Heart left ventricle (tissue), 13 donors: Measurements from ENCODE around the gene TRMT44.

Experiments
- POLR2A ChIP-seq, 2 donors: fragments of 450-650 bp; IDR thresholded peaks; one replicate each; pipeline ENCODE4 v1.6.1; 2017; ENCODE audit warnings: antibody characterized with exemption in 2 of 2, mild to moderate bottlenecking in 2 of 2, moderate library complexity in 2 of 2
- TF ChIP-seq, protein P1 (sequence below), 12 donors: fragments of 200-600 bp; sonication (generic) in 4 of 12; IDR thresholded peaks; one replicate each; pipeline versions ENCODE4 v1.5.0 to v1.8.0; 2018 to 2022; ENCODE audit warnings: antibody characterized with exemption in 12 of 12, mild to moderate bottlenecking in 5 of 12
- donor health status: ischemic (EF 13 %, LVEDD 7.1; RV severe dilation, severe dysfunction).
- donor health status: DM: no; HTN: yes; CAD: no.
- donor health status: DM: no; HTN: no; CAD: no.
- donor health status: ischemic (EF 25% LVEDD 6.9; RV normal size, moderate dysfunction).
- donor health status: ischemic (EF 25% LVEDD 5.7; RV mildly dilated, moderate dysfunction).
- donor health status: ischemic (EF 35%, LVEDD 5.7; RV mildly dilated, moderate dysfunction).
- donor health status: nonischemic (EF 11% LVEDD 7.7; RV severe dilation, severe dysfunction).
- donor health status: DM: yes; HTN: yes; CAD: no.
- donor health status: PGD.
- donor health status: ischemic (EF 29% LVEDD 5.4; RV normal size, mild dysfunction).
- donor health status: nonischemic (EF 23%, LVEDD 6.1; RV moderate dilation, normal function).

DNA sequence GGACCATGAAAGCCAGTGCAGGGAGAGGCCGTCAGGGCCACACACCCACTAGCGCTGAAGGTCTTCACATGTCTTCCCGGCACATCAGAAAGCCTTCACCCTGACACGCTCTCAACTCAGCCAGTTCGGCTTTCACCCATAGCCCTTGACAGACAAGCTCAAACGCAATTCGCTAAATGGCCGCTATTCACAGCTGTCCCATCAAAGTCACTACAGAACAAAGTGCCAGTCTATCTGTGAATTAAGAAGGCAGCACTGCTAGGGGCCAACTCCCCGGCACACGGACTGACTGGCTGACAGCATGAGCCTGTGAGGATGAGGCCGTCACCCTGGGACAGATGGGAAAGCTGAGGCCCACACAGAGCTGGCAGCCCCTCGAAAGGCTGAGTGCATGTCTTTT is 45.8 kb upstream of the TRMT44 start:
- TF ChIP-seq, protein P1, sequence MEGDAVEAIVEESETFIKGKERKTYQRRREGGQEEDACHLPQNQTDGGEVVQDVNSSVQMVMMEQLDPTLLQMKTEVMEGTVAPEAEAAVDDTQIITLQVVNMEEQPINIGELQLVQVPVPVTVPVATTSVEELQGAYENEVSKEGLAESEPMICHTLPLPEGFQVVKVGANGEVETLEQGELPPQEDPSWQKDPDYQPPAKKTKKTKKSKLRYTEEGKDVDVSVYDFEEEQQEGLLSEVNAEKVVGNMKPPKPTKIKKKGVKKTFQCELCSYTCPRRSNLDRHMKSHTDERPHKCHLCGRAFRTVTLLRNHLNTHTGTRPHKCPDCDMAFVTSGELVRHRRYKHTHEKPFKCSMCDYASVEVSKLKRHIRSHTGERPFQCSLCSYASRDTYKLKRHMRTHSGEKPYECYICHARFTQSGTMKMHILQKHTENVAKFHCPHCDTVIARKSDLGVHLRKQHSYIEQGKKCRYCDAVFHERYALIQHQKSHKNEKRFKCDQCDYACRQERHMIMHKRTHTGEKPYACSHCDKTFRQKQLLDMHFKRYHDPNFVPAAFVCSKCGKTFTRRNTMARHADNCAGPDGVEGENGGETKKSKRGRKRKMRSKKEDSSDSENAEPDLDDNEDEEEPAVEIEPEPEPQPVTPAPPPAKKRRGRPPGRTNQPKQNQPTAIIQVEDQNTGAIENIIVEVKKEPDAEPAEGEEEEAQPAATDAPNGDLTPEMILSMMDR (IDR thresholded peaks at IDR 0.05): no peak
- TF ChIP-seq POLR2A (IDR thresholded peaks at IDR 0.05): no peak
